HepG2 (cell line): ENCODE measurements around the gene ELP1. TPM values are rescaled to one million over a fixed set of nuclear protein-coding genes. Genes with fewer than 3 reads are reported as not detected.
A peak's percentile ranks its signal among the peaks of the same experiment; 100 is the strongest.

Experiments
- ATAC-seq: fragments of 200-7000 bp; cut with Tn5 transposase; 3 replicates; pipeline ENCODE4 v1.9.1; 2020; ENCODE audit warnings: mild to moderate bottlenecking, moderate library complexity
- BruUV-seq: library from RNA; stranded (reverse); fragments of 400-500 nt; replicated peaks from 2 replicates; lab custom pipeline; 2021; lab: Mats Ljungman, UMichigan
- CTCF ChIA-PET: fragments of 300-600 bp; formaldehyde crosslinking; extraction: SDS; loops from one replicate; lab custom pipeline; 2021; ENCODE audit warnings: low total read pairs, inconsistent platforms, low intra/inter-chr PET ratio; lab: Yijun Ruan, JAX
- POLR2A ChIA-PET: fragments of 350-600 bp; sonication (Branson Sonifier 250); formaldehyde crosslinking; loops from one replicate; lab custom pipeline; 2020; ENCODE audit warnings: antibody characterized with exemption, inconsistent platforms; lab: Yijun Ruan, JAX
- DNase-seq: peaks from one replicate; pipeline ENCODE4 v3.0.0-alpha.2; 2015; ENCODE audit warnings: low spot score
- FAIRE-seq: peaks from 3 replicates; lab custom pipeline; 2011; peaks lifted over from hg19 to GRCh38; lab: Jason Lieb, UNC
- H2AFZ ChIP-seq: one replicate; pipeline ENCODE4 v1.6.1; 2011; ENCODE audit warnings: low read length, inconsistent platforms
- H3K27ac ChIP-seq: fragments of 300-600 bp; 3 replicates; pipeline ENCODE4 v1.8.0; 2011; ENCODE audit warnings: mixed run types, mild to moderate bottlenecking, mixed read lengths, low read length, inconsistent platforms; ENCODE audit not compliant: insufficient read depth; ENCODE audit errors: extremely low read length
- H3K27me3 ChIP-seq, 2 experiments: fragments of 200-600 bp in 1 of 2; 2 replicates in 1 of 2; 3 replicates in 1 of 2; pipeline versions ENCODE4 v1.6.0 to v1.8.0; 2011; ENCODE audit warnings: low read length in 2 of 2, mild to moderate bottlenecking in 2 of 2, moderate library complexity in 2 of 2, inconsistent platforms in 1 of 2; ENCODE audit not compliant: insufficient read depth in 2 of 2, control insufficient read depth in 1 of 2
- H3K36me3 ChIP-seq, 2 experiments: fragments of 200-600 bp in 1 of 2; replicated peaks in 1 of 2; 2 replicates in 1 of 2; 3 replicates in 1 of 2; pipeline versions ENCODE4 v1.5.1 to v1.8.0; 2011; ENCODE audit warnings: low read length in 2 of 2, inconsistent platforms in 1 of 2; ENCODE audit not compliant: insufficient read depth in 2 of 2, control insufficient read depth in 1 of 2
- H3K4me1 ChIP-seq: 2 replicates; pipeline ENCODE4 v1.5.1; 2012; ENCODE audit warnings: low read length, inconsistent platforms; ENCODE audit not compliant: insufficient read depth
- H3K4me2 ChIP-seq: 2 replicates; pipeline ENCODE4 v1.6.0; 2011; ENCODE audit warnings: low read depth, low read length, inconsistent platforms
- H3K4me3 ChIP-seq, 3 experiments: fragments of 200-600 bp in 1 of 3; sonication (generic), shearing (Covaris generic) in 1 of 3; replicated peaks in 1 of 3; 2 replicates each; pipeline ENCODE4 v1.5.1; 2011 to 2016; ENCODE audit warnings: low read length in 3 of 3, inconsistent platforms in 2 of 3, low read depth in 2 of 3, mild to moderate bottlenecking in 2 of 3, control low read depth in 1 of 3, mixed read lengths in 1 of 3; ENCODE audit not compliant: insufficient read depth in 1 of 3
- H3K79me2 ChIP-seq: one replicate; pipeline ENCODE4 v1.6.1; 2011; ENCODE audit warnings: low read length, inconsistent platforms; ENCODE audit not compliant: insufficient read depth
- H3K9ac ChIP-seq: 2 replicates; pipeline ENCODE4 v1.6.0; 2011; ENCODE audit warnings: mild to moderate bottlenecking, low read depth, low read length, inconsistent platforms; ENCODE audit not compliant: insufficient read depth
- H3K9me3 ChIP-seq: 2 replicates; pipeline ENCODE4 v1.5.1; 2012; ENCODE audit warnings: mild to moderate bottlenecking, low read length
- H4K20me1 ChIP-seq: 2 replicates; pipeline ENCODE4 v1.6.0; 2011; ENCODE audit warnings: inconsistent platforms, mild to moderate bottlenecking, low read length, moderate library complexity; ENCODE audit not compliant: insufficient read depth
- BCL3 ChIP-seq: sonication (generic); formaldehyde crosslinking; IDR thresholded peaks from 2 replicates; pipeline ENCODE4 v1.5.1; 2020; ENCODE audit warnings: mild to moderate bottlenecking, missing genetic modification reagents, moderate library complexity
- CEBPB ChIP-seq: IDR thresholded peaks from 2 replicates; pipeline ENCODE4 v1.6.1; 2011; ENCODE audit warnings: low read depth, low read length, improper control_type of control experiment, borderline replicate concordance
- CEBPG ChIP-seq: IDR thresholded peaks from 2 replicates; pipeline ENCODE4 v1.6.1; 2016
- FOXP1 ChIP-seq, 2 experiments: fragments of 450-650 bp in 1 of 2; IDR thresholded peaks; 2 replicates each; pipeline ENCODE4 v1.6.1; 2017 to 2018; ENCODE audit warnings: antibody characterized with exemption in 1 of 2
- MBNL3 ChIP-seq: fragments of 250-450 bp; sonication (Bioruptor Pico); conservative IDR thresholded peaks from 2 replicates; pipeline ENCODE4 v1.8.0; 2022; ENCODE audit warnings: mild to moderate bottlenecking, inconsistent platforms
- NRL ChIP-seq: sonication (generic); formaldehyde crosslinking; IDR thresholded peaks from 2 replicates; pipeline ENCODE4 v1.5.0; 2020; ENCODE audit warnings: missing genetic modification reagents, mild to moderate bottlenecking, moderate library complexity, borderline replicate concordance
- POLR2AphosphoS5 ChIP-seq: IDR thresholded peaks from 2 replicates; pipeline ENCODE4 v1.6.1; 2012; ENCODE audit warnings: low read depth, low read length
- POLR2G ChIP-seq: fragments of 200-400 bp; formaldehyde crosslinking; IDR thresholded peaks from 2 replicates; pipeline ENCODE4 v1.6.1; 2018; ENCODE audit warnings: mild to moderate bottlenecking, low read depth, low read length, moderate library complexity
- ZNF12 ChIP-seq: sonication (generic); formaldehyde crosslinking; IDR thresholded peaks from 2 replicates; pipeline ENCODE4 v1.5.0; 2020; ENCODE audit warnings: missing genetic modification reagents
- ZNF251 ChIP-seq: sonication (generic); formaldehyde crosslinking; IDR thresholded peaks from 2 replicates; pipeline ENCODE4 v1.9.0; 2021; ENCODE audit warnings: mild to moderate bottlenecking, missing genetic modification reagents
- ZNF788 ChIP-seq: sonication (generic); formaldehyde crosslinking; IDR thresholded peaks from 2 replicates; pipeline ENCODE4 v1.5.0; 2020; ENCODE audit warnings: mild to moderate bottlenecking, missing genetic modification reagents, borderline replicate concordance
- WGBS: methylation state at CpG from one replicate; pipeline ENCODE4 v1.1.6; 2017; ENCODE audit warnings: low lambda C conversion rate; 5-methylcytosine and 5-hydroxymethylcytosine counted together
- in situ Hi-C: cut with HindIII; loops from 2 replicates; pipeline ENCODE4 v1.10.0; 2017; ENCODE audit warnings: low pct_unique_long_range_greater_than_20kb; ENCODE audit not compliant: extremely low pct_ligation_motif_present
- intact Hi-C: fragments of 100-400 bp; cut with micrococcal nuclease; formaldehyde crosslinking; loops from one replicate; pipeline ENCODE4 v1.10.0; 2022; ENCODE audit not compliant: unreplicated experiment
- polyA plus RNA-seq, 8 experiments: library from polyadenylated mRNA; depleted of rRNA in 3 of 8; stranded (reverse) in 7 of 8; unstranded in 1 of 8; fragments of >200 nt; fragmentation: Illumina TruSeq in 4 of 8; extraction: Trizol in 4 of 8; gene quantifications; 2 replicates each; pipeline versions ENCODE4 v1.2.1 to v1.2.3, GENCODE V29; 2011 to 2016; ENCODE audit warnings: low read depth in 4 of 8, missing spikeins in 1 of 8, mixed read lengths in 1 of 8; ENCODE audit not compliant: insufficient read depth in 1 of 8
- total RNA-seq, 5 experiments: library from RNA; depleted of rRNA; stranded (reverse); fragments of >200 nt; fragmentation: Illumina TruSeq; extraction: Trizol; gene quantifications; 2 replicates each; pipeline ENCODE4 v1.2.3, GENCODE V29; 2016; ENCODE audit warnings: low read depth in 1 of 5

Gene ELP1
- total and polyA plus RNA-seq, 2 of the 13 experiments (the other 11 are each of a cell fraction or from before 2014, with no cell fraction given), result 157 to 275 TPM

- no peak for ATAC-seq
- Histone ChIP-seq H3K9ac (no peak overlapping the region), H3K4me1 (peaks cover 28% of the 10 kb centered on the region), H3K27ac (no peak overlapping the region), H4K20me1 (no peaks in the 10 kb centered on the region), H3K36me3 (no peaks in the 10 kb centered on the region), H2AFZ (no peak overlapping the region), H3K4me3 (no peak overlapping the region), H3K79me2 (no peaks in the 10 kb centered on the region), H3K9me3 (no peaks in the 10 kb centered on the region), H3K27me3 (no peaks in the 10 kb centered on the region), H3K4me2 (no peak overlapping the region)
- no peak for DNase-seq
- WGBS, result 86% methylated on average over 4 of the region's 4 CpGs
- no TSS peak for BruUV-seq
- in situ Hi-C loops (no loop called here), intact Hi-C loops (loop anchor here (10.0 kb wide), 1 partner anchor 86 kb away; no protein-coding TSS in a partner anchor)
- CTCF ChIA-PET, result no interaction called here
- TF ChIP-seq POLR2AphosphoS5 (no peak), CEBPG (CRISPR knock-in tag) (peak; percentile 69), ZNF12 (CRISPR knock-in tag) (peak; percentile 96), ZNF788 (CRISPR knock-in tag) (no peak), ZNF251 (no peak), NRL (CRISPR knock-in tag) (no peak), BCL3 (CRISPR knock-in tag) (no peak), MBNL3 (no peak), CEBPB (peak; percentile 88), POLR2G (no peak), FOXP1 (IDR thresholded peaks at IDR 0.05) (no peak), FOXP1 (CRISPR knock-in tag; IDR thresholded peaks at IDR 0.05) (no peak)
- no peak for FAIRE-seq
- POLR2A ChIA-PET, result interaction anchor here (0.6 to 1.4 kb wide), 2 partner anchors 17 to 1334 kb away, joined by 3 read pairs; no protein-coding TSS in a partner anchor
Measured at GRCh38 chr9:108860354-108860753, 73.6 kb downstream of the ELP1 start.
